ENCODE measurements around the gene GPC6.

Gene GPC6

GRCh38 chr13:94119360-94119936 lies 892.8 kb downstream of the GPC6 start:
- DNase-seq (ENCODE audit: low read depth): no peak
- H3K4me3 ChIP-seq (ENCODE audit: low read depth, low read length): no peak overlapping the region
- no peak for TF ChIP-seq POLR2A (IDR thresholded peaks at IDR 0.05; ENCODE audit: extremely low read depth, insufficient read length)
- TF ChIP-seq MYC (IDR thresholded peaks at IDR 0.05; ENCODE audit: low read depth, low read length): no peak
- TF ChIP-seq CTCF (IDR thresholded peaks at IDR 0.05; ENCODE audit: low read depth, low read length): no peak
- no peak for TF ChIP-seq MAX (IDR thresholded peaks at IDR 0.05; ENCODE audit: low read depth, low read length)

GRCh38 chr13:94120878-94121277 lies 894.3 kb downstream of the GPC6 start:
- no peak overlapping the region for H3K4me3 ChIP-seq (ENCODE audit: low read depth, low read length)
- no peak for DNase-seq (ENCODE audit: low read depth)
- no peak for TF ChIP-seq POLR2A (IDR thresholded peaks at IDR 0.05; ENCODE audit: extremely low read depth, insufficient read length)
- no peak for TF ChIP-seq MYC (IDR thresholded peaks at IDR 0.05; ENCODE audit: low read depth, low read length)
- TF ChIP-seq CTCF (IDR thresholded peaks at IDR 0.05; ENCODE audit: low read depth, low read length): no peak
- no peak for TF ChIP-seq MAX (IDR thresholded peaks at IDR 0.05; ENCODE audit: low read depth, low read length)

GRCh38 chr13:94121686-94122085 lies 895.1 kb downstream of the GPC6 start:
- TF ChIP-seq CTCF (IDR thresholded peaks at IDR 0.05; ENCODE audit: low read depth, low read length) (no peak), POLR2A (IDR thresholded peaks at IDR 0.05; ENCODE audit: extremely low read depth, insufficient read length) (no peak), MAX (IDR thresholded peaks at IDR 0.05; ENCODE audit: low read depth, low read length) (no peak), MYC (IDR thresholded peaks at IDR 0.05; ENCODE audit: low read depth, low read length) (no peak)
- H3K4me3 ChIP-seq (ENCODE audit: low read depth, low read length): no peak overlapping the region
- no peak for DNase-seq (ENCODE audit: low read depth)

- no peak overlapping the region for H3K4me3 ChIP-seq (ENCODE audit: low read depth, low read length)
- no peak for TF ChIP-seq POLR2A (IDR thresholded peaks at IDR 0.05; ENCODE audit: extremely low read depth, insufficient read length)
- TF ChIP-seq MYC (IDR thresholded peaks at IDR 0.05; ENCODE audit: low read depth, low read length): no peak
- TF ChIP-seq CTCF (IDR thresholded peaks at IDR 0.05; ENCODE audit: low read depth, low read length): no peak
- no peak for TF ChIP-seq MAX (IDR thresholded peaks at IDR 0.05; ENCODE audit: low read depth, low read length)
- no peak for DNase-seq (ENCODE audit: low read depth)
Observed at GRCh38 chr13:94122300-94122915, 895.8 kb downstream of the GPC6 start.

- H3K4me3 ChIP-seq (ENCODE audit: low read depth, low read length): no peak overlapping the region
- DNase-seq (ENCODE audit: low read depth): no peak
- TF ChIP-seq MAX (IDR thresholded peaks at IDR 0.05; ENCODE audit: low read depth, low read length) (no peak), CTCF (IDR thresholded peaks at IDR 0.05; ENCODE audit: low read depth, low read length) (no peak), MYC (IDR thresholded peaks at IDR 0.05; ENCODE audit: low read depth, low read length) (no peak), POLR2A (IDR thresholded peaks at IDR 0.05; ENCODE audit: extremely low read depth, insufficient read length) (no peak)
Observed at GRCh38 chr13:94123557-94123956, 897.0 kb downstream of the GPC6 start.

Data from NB4 (cell line).